OCI-LY1 (cell line): ENCODE results near the gene GPR173.

Source experiments
- CTCF ChIP-seq: fragments of 200-600 bp; sonication (generic), shearing (Covaris generic); IDR thresholded peaks from 2 replicates; pipeline ENCODE4 v1.5.1; 2017; ENCODE audit warnings: mild to moderate bottlenecking, antibody characterized with exemption, low read length, moderate library complexity, mixed read lengths
- EZH2 ChIP-seq: fragments of 200-600 bp; sonication (generic), shearing (Covaris generic); IDR thresholded peaks from 2 replicates; pipeline ENCODE4 v1.8.0; 2017; ENCODE audit warnings: borderline replicate concordance, mixed run types, mild to moderate bottlenecking, antibody characterized with exemption, low read length, moderate library complexity, mixed read lengths

GRCh38 chrX:53047228-53047627 lies 1.4 kb upstream of the GPR173 start:
- peak; percentile 11; the same call in 1 of the 2 replicates for TF ChIP-seq CTCF
- TF ChIP-seq EZH2: no peak
